ELR (cell line): ENCODE measurements around the gene MGMT.

ENCODE experiments used
- DNase-seq: peaks from one replicate; pipeline ENCODE4 v3.0.0-alpha.2; 2015; ENCODE audit warnings: low read depth

Gene MGMT

DNA sequence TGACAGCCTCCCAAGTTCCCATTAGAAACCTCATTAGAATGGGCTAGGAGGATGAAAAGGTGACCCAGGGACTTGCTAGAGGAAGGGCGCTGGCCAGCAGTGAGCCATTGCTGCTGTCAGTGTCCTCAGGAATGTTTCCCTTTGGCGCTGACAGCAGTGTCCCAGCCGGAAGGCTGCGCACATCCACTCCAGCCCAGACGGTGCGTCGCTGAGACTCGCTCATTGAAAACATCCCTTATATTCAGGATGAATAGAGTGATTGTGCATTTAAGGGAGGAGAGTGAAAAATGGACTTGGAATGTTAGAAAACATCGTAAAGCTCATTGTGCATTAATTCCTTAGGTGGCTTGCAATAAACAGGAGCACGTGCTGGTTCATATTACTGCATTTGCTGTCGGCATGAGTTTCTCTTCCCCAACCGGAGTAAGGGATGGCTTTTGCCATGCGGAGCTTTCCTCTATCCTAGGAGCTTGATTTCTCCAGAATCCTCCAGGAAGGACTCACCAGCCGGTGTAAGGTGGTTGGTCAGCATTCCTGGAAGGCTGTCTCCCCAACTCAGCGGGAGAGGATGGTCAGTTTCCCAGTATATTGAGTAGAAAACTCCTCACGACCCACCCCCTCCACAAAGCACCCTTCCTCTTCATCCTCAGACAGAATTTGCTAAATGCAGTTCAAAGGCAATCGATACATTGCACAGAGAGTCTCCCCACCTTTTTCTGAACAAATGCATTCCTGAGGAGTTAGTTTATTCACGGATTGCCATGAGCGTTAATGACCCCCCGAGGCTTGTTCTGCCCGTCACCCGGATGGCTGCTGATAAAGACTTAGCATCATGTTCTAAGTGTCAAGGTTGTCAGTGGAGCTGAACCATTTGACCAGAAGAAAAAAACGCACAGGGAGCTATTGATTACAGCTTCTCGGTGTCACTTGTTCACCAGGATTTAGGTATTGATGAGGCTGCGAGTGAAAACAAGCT lies 295.2 kb downstream of the MGMT start:
- DNase-seq, result no peak

DNA sequence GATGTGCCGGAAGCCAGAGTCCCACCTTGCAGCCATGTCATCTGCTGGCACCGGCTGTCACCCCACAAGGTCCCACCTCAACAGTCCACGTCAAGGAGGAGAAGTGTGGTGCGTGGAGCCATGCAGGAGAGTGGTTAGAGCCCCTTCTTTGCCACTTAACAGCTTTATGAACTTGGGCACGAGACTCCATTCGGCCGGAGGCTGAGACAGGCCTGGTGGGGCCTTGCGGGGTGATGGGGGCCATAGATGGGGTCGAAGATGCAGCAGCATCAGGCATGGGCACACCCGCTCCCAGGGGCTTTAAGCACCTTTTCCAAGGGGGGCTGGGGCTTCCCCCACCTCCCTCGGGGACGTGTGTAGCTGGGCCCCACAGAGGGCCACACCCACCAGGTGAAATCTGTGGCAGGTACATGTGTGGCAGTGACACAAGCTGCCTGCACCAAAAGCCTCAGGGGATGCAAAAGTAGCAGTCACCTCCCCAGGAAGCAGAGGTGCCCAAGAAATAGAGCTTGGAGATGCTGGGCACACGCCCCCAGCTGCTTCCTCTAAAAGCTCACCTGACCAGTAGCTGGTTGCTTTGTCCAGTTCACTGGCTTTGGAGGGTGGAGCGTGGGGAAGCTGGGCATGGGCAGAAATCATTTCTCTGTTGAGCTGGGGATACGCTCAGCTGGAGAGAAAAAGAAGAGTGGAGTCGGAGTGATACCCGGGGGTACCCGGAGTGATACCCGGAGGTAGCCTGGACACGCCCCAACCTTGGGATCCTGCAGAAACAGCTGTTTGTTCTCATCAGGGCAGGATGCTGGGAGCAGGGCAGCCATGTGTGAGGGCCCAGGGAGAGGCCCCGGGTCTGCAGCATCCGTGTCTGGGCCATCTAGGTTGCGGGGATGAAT lies 297.2 kb downstream of the MGMT start:
- no peak for DNase-seq

DNA sequence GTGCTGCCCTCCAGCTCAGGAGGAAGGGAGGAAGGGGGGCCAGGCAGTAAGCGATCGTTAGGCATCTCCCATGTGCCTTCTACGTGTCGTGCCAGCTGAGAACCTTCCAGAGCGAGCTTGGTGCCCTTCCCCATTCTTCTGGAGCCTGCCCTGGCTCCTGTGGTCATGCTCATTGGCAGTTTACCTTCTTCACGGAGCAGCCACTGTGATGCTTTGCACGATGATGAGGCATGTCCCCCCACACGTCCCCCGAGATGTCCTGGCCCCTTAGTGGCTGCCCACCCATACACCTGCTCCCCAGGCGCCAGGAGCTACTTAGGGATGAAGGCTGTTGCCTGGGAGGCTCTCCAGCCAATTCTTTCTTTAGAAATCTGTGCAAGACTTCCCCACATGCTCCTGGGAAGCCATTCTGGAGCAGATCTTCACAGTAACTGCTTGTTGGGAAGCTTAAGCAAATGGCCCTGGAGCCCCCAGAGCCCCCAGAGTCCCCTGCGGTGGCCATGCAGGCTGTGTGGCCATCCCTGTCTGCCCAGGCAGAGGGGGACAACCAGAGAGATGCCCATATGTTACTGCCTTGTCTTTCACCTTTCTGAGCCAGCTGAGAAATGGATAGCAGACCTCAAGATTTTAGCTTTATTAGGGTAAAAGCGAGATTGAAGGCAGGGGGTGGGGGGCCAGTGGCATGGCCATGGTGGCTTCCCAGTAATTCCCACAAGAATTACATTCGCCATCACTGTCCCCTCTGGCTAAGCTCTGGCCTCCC lies 298.0 kb downstream of the MGMT start:
- no peak for DNase-seq

DNA sequence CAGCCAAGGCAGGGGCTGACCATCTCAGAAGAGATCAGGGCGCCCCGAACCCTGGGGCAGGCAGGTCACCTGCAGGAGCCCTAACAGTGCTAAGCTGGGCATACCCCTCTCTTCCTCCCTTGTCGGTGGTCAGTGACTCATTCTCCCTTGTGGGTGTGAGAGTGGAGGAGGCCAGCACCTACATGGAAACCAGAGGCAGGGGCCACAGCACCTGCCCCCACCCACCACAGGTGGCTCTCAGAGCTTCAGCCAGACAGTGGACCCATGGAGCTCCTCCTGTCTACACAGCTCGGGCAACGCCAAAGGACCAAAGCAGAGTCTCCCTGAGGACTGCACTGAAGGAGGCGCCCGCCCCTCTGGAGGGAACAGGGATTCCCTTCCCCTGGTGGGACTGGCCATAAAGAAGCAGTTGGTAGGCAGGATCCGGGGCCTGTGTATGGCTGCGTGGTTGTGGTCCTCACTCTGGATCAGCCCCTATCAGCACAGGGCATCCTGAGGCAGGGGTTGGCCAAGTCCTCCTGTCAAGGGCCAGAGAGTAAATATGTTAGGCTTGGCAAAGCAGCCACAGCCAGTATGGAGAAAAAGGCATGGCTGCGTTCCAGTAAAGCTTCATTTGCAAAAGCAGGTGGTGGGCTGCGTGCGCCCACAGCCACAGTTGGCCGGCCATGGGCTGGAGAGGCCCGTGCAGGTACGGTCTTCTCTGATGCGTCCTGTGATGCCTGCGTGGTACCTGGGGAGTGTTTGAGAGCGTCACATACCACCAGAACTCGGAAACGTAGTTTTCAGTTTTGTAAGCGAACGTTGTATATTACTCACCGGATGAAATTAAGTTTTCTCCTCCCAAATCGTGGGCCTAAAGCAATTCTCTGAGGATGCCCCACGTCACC lies 298.9 kb downstream of the MGMT start:
- DNase-seq, result no peak

DNA sequence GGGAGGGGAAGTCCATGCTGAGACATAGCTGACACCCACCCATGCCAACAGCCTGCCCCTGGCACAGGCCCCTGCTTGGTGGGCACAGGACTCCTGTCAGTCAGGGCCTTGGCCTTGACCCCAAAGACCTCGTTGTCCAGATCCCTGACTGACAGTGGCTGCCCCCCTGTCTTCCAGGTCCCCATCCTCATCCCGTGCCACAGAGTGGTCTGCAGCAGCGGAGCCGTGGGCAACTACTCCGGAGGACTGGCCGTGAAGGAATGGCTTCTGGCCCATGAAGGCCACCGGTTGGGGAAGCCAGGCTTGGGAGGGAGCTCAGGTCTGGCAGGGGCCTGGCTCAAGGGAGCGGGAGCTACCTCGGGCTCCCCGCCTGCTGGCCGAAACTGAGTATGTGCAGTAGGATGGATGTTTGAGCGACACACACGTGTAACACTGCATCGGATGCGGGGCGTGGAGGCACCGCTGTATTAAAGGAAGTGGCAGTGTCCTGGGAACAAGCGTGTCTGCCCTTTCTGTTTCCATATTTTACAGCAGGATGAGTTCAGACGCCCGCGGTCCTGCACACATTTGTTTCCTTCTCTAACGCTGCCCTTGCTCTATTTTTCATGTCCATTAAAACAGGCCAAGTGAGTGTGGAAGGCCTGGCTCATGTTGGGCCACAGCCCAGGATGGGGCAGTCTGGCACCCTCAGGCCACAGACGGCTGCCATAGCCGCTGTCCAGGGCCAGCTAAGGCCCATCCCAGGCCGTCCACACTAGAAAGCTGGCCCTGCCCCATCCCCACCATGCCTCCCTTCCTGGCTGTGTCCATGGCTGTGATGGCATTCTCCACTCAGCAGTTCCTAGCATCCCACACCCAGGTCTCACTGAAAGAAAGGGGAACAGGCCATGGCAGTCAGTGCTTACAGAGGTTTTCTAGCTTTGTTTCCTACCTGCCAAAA lies 299.8 kb downstream of the MGMT start:
- DNase-seq, result no peak

DNA sequence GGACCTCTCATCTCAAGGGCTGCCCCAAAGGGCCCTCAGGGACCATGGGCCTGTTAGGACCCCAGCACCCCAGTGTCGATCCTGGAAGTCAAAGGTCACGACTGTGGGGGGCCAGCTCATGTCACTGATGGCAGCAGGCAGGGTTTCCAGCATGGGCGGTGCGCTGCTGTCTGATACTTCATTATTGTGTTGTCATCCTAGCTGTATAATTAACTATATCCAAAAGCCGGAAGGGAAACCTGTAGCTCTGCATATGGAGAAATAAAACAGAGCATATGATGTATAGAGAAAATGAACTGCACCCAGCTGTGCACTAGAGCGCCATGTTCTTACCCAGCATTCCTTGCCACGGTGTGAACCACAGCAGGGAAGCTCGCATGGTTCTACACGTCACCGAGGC lies 300.7 kb downstream of the MGMT start:
- DNase-seq, result no peak

DNA sequence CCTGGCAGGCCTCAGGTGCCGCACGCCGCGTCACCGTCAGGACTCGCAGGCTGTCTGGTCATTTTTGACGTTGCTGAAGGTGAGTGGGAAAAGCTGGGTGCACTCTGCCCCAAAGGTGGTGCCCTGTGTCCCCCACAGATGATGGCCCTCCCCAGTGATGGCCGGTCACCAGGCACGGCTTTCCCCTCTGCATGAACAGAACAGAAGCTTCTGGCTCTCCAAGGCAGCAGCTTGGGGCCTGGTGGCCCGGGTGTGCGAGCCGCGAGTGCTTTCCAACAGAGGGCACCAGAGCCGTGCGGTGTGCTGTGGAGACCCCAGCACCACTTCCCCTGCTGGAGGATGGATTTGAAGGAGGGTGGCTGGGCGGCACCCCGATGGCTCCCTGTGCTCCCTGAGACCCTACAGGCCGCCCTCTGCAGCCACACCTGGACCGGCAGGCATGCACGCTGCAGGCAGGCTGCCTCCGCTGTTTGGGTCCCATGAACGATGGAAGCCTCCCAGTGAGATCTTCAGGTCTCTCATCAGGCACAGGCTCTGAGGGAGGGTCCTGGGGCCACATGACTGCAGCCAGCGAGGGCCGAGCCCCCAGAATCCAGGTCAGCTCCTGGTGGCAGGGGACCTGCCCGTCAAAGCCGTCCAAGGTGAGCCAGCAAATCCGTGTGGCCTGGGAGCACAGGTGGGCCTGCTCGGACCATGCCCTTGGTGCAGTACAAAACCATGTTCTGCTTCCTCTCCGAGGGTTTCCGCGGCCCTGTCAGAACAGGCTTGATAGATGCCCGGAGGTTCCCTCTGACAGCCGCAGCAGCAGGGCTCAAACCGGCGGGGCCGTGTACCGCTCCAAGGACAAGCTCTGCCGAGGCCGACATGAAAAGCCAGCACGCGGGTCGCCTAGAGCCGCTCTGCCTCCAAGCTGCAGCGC lies 301.7 kb downstream of the MGMT start:
- no peak for DNase-seq

DNA sequence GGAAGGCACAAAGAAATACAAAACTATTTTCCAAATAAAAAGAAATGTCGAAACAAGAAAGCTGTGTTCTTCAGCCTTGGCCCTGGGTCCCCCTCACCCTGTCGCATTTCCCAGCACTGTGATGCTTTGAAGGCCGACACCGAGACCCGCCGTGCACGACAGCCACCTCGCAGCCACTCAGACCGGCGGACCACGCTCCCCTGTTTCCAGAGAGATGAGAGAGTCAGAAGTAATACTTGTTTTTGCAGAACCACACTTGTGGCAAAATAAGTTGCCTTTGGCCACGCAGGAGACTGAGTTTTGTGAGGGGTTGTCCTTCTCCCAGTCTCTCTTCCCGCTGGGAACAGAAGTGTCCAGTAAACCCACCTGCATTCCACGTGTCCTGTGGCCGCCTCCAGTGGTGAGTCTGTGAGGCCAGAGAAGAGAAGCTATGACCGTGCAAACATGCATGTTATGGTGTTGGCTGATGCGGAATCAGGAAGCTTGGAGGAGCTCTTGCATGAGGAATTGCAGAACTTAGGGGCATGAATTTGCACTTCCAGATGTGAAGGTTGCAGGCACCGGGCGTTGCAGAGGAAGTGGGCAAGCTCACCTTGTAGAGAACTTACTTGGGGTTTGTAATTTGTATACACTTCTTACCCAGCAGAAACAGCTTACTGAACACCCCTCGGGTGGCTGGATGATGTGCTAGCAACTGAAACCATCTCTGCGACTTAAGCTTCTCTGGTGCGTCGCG lies 302.5 kb downstream of the MGMT start:
- DNase-seq, result no peak

DNA sequence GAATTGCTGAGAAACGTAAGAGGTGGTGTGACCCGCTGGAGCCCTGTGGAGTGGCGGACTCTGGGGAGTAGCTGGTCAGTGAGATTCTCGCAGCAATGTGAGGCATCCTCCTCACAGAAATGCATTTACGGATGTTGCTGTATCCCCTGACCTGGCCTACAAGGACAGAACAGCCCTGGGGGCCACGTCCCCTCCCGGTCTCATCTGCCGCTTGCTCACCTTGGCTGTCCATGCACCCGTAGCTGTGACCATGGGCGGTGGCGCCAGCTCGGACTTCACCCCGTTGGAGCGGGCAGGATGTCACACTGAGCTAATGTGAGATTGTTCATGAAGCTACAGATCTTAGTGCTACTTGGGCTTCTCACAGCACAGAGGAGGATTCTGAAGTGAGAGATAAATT lies 303.2 kb downstream of the MGMT start:
- no peak for DNase-seq

DNA sequence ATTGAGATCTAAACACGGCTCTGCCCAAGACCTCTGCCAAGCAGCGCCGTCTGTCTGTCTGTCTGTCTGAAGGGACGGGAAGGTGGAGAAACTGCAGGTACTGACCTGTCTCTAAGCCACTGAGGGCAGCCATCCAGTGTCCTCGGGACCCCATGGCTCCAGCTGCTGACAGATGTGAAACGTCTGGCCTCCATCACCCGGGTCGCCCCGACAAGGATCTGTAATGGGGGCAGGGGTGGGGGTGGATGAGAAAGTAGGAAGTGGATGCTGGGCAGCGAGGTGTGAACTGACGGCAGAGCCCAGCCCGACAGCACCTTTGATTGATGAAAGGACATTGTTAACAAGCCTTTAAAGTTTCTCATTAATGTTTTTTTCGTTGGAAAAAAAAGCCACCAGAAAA lies 304.0 kb downstream of the MGMT start:
- no peak for DNase-seq

DNA sequence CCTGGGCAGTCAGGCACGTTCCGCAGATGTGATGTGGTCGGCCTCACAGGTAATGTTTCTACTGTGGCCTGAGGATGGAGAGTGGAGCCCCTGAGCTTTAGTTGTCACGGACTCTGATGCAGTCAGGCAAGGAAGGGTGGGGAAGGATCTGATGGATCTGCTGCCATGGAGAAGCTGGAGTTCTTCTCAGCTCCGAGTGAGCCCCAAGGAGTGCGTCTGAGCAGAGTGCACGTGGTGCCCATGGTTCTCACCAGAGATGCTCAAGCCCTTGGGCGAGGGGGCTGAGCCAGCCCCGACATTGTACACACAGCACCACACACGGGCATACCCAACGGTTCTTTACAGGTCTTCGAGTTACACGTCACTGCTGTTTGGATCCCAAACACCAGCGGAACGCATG lies 304.5 kb downstream of the MGMT start:
- DNase-seq, result no peak

DNA sequence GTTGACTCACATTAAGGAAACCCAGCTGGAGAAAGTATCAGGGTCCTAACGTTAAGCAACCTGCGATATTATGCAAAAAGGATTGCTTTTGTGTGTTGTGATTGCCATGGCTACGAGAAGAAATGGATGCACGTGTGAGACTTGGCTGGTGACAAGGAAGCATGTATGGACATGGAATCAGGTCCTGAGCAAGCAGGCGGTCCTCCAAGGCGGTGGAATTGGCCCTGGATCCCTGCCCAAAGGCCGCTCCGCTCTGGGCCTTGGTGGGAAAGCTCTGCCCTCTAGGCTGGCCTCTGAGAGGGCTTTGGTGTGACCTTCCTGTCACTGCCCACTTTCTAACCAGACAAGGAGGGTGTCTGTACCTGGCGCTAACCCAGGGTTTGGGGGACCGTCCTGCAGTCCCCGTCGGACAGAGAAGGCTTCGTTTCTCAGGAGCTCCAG lies 305.0 kb downstream of the MGMT start:
- DNase-seq, result no peak

DNA sequence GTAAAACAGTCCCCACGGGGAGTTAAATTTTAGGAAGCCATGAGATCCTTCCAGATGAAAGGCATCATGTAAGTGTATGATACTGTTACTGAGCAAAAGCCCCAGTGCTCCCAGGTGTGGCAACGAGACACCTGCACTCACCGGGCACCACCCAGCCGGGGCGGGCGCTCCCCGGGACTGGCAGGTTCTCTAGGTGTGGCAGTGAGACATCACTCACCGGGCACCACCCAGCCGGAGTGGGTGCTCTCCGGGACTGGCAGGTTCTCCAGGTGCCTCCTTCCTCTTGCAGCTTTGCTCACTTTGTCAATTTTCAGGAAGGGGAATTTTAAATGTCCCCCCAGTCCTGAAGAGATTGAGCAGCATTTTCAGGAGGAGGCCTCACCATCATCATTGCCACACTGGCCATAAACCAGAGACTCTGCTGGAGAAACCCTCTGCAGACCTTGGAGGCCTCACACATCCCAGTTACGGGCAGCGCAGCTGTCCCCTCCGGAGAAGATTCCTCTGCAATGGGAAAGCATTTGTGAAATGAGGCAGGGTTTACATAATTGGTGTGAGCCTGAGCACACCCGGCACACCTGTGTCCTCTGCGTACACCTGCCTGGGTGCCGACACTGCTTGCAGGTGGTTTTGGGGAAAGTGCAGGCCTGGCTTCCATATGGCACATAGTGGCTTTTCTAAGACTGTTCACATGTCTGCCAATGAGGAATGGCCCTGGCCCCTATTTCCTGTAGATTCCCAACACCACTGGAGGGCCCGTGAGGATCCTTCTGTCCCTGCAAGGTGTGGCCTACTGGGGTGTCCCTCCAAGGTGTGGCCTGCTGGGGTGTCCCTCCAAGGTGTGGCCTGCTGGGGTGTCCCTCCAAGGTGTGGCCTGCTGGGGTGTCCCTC lies 305.7 kb downstream of the MGMT start:
- DNase-seq, result no peak

DNA sequence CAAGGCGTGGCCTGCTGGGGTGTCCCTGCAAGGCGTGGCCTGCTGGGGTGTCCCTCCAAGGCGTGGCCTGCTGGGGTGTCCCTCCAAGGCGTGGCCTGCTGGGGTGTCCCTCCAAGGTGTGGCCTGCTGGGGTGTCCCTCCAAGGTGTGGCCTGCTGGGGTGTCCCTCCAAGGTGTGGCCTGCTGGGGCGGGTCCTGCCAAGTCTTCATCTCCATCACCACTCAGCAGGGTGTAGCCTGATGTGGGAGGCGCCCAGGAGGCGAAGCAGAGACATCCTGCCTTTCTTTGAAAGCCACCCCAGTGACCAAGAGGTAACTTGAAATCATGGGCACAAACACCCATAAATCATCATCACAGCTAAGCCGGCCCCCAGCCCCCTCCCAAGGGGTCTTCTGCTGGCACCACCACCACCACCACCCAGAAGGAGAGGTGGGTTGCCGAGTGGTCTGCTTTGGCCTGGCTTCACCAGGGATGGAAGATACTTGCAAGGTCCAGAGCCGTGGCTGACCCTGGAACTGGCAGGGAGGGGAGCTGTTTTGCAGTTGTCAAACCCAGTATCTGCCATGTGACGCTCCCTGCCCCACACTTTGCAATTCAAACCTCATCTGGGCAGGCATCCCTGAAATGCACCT lies 306.4 kb downstream of the MGMT start:
- no peak for DNase-seq

DNA sequence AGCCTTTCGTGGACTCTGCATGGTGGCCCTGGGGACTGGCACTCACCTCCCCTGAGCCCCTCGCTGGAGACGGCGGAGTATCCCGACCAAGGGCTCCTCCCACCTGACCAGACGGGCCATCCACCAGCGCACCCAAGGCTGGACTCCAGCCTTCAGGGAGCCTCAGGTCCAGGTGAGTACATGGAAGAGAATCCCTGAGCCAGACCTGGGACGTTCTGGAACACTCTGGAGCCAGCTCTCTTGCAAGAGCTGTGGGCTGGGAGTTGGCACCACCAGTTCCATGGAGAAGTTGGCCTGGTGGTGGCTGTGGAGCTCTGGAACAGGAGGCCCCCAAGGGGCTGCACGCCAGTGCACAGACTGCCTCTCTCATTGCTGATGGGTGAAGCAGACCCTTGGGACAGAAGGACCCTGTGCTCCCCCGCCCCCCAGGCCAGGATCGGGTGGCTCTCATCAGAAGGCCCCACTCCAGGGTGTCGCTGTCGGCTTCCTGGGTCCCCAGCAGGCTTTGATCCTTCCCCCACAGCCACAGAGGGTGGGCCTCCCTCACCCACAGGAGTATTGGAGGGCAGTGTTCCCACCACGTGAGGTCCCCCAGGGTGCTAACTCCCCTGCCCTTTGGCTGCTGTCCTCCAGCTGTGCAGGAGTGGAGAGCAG lies 307.2 kb downstream of the MGMT start:
- DNase-seq, result no peak

DNA sequence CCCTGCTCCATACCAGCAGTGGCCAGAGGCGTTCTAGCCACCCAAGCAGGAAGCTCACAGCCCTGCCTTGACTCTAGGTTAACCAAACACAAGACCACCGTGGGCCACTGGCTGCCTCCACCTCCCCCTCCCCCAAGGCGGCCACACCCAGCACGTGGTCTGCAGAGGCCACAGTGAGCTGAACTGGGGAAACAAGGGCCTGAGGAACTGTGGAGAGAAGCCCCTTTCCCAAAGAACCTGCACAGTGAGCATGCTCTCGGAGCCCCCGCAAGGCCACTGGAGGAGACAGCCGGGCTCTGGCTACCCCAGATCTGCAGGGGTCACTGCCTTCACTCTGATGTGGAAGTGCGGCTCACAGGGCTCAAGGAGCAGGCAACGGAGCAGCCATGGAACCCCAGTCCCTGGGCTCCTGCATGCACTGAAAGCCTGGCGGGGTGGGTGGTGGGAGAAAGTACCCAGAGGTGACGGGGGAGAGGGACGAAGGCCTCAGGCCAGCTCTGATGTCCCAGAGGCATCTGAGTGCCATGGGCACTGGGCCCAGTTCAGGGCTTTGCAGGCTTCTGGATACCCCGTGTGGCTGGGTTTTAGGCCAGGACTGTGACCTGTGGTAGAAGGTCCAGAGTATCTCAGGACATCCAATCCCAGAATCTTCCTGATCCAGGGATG lies 307.8 kb downstream of the MGMT start:
- DNase-seq, result no peak
